SK-N-SH treated with all-trans-retinoic acid at 6 μM for 48 hours (cell line): Measurements from ENCODE around the gene PSEN2.

ENCODE experiments used
- ARNTL ChIP-seq: fragments of 450-650 bp; formaldehyde crosslinking; IDR thresholded peaks from 2 replicates; pipeline ENCODE4 v1.5.0; 2020; ENCODE audit warnings: low read depth, mild to moderate bottlenecking, moderate library complexity, borderline replicate concordance
- BACH2 ChIP-seq: fragments of 250-450 bp; sonication (Bioruptor Pico); IDR thresholded peaks from 2 replicates; pipeline ENCODE4 v1.9.0; 2021; ENCODE audit warnings: mild to moderate bottlenecking, borderline replicate concordance
- CREB5 ChIP-seq: fragments of 250-450 bp; sonication (Bioruptor Pico); IDR thresholded peaks from 2 replicates; pipeline ENCODE4 v1.5.1; 2020; ENCODE audit warnings: low read depth, mild to moderate bottlenecking, moderate library complexity
- GLIS3 ChIP-seq: fragments of 250-450 bp; sonication (Bioruptor Pico); IDR thresholded peaks from 2 replicates; pipeline ENCODE4 v1.5.0; 2020; ENCODE audit warnings: mild to moderate bottlenecking, moderate library complexity
- ISL1 ChIP-seq: fragments of 250-450 bp; sonication (Bioruptor Pico); IDR thresholded peaks from 2 replicates; pipeline ENCODE4 v2.1.2; 2022; ENCODE audit warnings: mild to moderate bottlenecking, moderate library complexity
- TCF4 ChIP-seq: fragments of 250-450 bp; sonication (Bioruptor Pico); IDR thresholded peaks from 2 replicates; pipeline ENCODE4 v1.8.0; 2021; ENCODE audit warnings: mild to moderate bottlenecking, moderate library complexity, borderline replicate concordance
- TOX ChIP-seq: fragments of 250-450 bp; sonication (Bioruptor Pico); IDR thresholded peaks from 2 replicates; pipeline ENCODE4 v1.8.0; 2021; ENCODE audit warnings: mild to moderate bottlenecking, moderate library complexity, borderline replicate concordance
- TSHZ2 ChIP-seq: fragments of 250-450 bp; sonication (Bioruptor Pico); IDR thresholded peaks from 2 replicates; pipeline ENCODE4 v1.5.0; 2020; ENCODE audit warnings: mild to moderate bottlenecking, moderate library complexity
- ZC3H10 ChIP-seq: fragments of 250-450 bp; sonication (Bioruptor Pico); IDR thresholded peaks from 2 replicates; pipeline ENCODE4 v1.5.1; 2021; ENCODE audit warnings: mild to moderate bottlenecking, moderate library complexity
- ZFP3 ChIP-seq: fragments of 250-450 bp; sonication (Bioruptor Pico); IDR thresholded peaks from 2 replicates; pipeline ENCODE4 v1.5.0; 2020; ENCODE audit warnings: mild to moderate bottlenecking, moderate library complexity
- ZFP30 ChIP-seq: fragments of 450-650 bp; formaldehyde crosslinking; IDR thresholded peaks from 2 replicates; pipeline ENCODE4 v1.5.0; 2022; ENCODE audit warnings: mild to moderate bottlenecking, moderate library complexity
- ZNF70 ChIP-seq: fragments of 450-650 bp; formaldehyde crosslinking; IDR thresholded peaks from 2 replicates; pipeline ENCODE4 v1.5.0; 2020; ENCODE audit warnings: mild to moderate bottlenecking, moderate library complexity
- ZNF8 ChIP-seq: fragments of 450-650 bp; formaldehyde crosslinking; IDR thresholded peaks from 2 replicates; pipeline ENCODE4 v1.5.0; 2020; ENCODE audit warnings: mild to moderate bottlenecking, moderate library complexity
- TF ChIP-seq, protein P1 (sequence below): fragments of 250-450 bp; sonication (Bioruptor Pico); IDR thresholded peaks from 2 replicates; pipeline ENCODE4 v1.8.0; 2020; ENCODE audit warnings: mild to moderate bottlenecking, moderate library complexity, borderline replicate concordance

GRCh38 chr1:226939438-226940028 lies 69.1 kb downstream of the PSEN2 start:
- TF ChIP-seq GLIS3 (no peak), BACH2 (CRISPR knock-in tag) (no peak), ARNTL (CRISPR knock-in tag) (no peak), ZNF70 (CRISPR knock-in tag) (no peak), ISL1 (CRISPR knock-in tag) (no peak), ZNF8 (CRISPR knock-in tag) (no peak), ZFP30 (CRISPR knock-in tag) (no peak), TSHZ2 (CRISPR knock-in tag) (0 out of 2 replicates have a peak, but pooled peaks have one; percentile 15), CREB5 (CRISPR knock-in tag) (no peak), ZC3H10 (CRISPR knock-in tag) (no peak), TCF4 (CRISPR knock-in tag) (no peak), TOX (no peak), ZFP3 (0 out of 2 replicates have a peak, but pooled peaks have one; percentile 53)
- TF ChIP-seq, protein P1, sequence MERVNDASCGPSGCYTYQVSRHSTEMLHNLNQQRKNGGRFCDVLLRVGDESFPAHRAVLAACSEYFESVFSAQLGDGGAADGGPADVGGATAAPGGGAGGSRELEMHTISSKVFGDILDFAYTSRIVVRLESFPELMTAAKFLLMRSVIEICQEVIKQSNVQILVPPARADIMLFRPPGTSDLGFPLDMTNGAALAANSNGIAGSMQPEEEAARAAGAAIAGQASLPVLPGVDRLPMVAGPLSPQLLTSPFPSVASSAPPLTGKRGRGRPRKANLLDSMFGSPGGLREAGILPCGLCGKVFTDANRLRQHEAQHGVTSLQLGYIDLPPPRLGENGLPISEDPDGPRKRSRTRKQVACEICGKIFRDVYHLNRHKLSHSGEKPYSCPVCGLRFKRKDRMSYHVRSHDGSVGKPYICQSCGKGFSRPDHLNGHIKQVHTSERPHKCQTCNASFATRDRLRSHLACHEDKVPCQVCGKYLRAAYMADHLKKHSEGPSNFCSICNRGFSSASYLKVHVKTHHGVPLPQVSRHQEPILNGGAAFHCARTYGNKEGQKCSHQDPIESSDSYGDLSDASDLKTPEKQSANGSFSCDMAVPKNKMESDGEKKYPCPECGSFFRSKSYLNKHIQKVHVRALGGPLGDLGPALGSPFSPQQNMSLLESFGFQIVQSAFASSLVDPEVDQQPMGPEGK = no peak; the same call in 1 of the 2 replicates
